SU-DHL-6 (cell line): ENCODE results near the gene NCS1.

ENCODE experiments used
- H2AFZ ChIP-seq: fragments of 200-600 bp; sonication (generic); 2 replicates; pipeline ENCODE4 v1.6.1; 2014; ENCODE audit warnings: low read depth, mild to moderate bottlenecking, moderate library complexity, mixed read lengths, antibody characterized with exemption, low read length; ENCODE audit not compliant: severe bottlenecking
- H3F3A ChIP-seq: fragments of 200-600 bp; shearing (Covaris generic); 2 replicates; pipeline ENCODE4 v1.6.0; 2016; ENCODE audit warnings: antibody characterized with exemption, mild to moderate bottlenecking; ENCODE audit not compliant: insufficient read depth
- H3K27ac ChIP-seq: fragments of 200-600 bp; sonication (generic); 2 replicates; pipeline ENCODE4 v1.5.1; 2016; ENCODE audit warnings: low read depth, mild to moderate bottlenecking, low read length, moderate library complexity, mixed read lengths
- H3K27me3 ChIP-seq: fragments of 200-600 bp; sonication (generic), shearing (Covaris generic); 2 replicates; pipeline ENCODE4 v1.6.0; 2014; ENCODE audit warnings: mild to moderate bottlenecking, low read length
- H3K36me3 ChIP-seq: fragments of 200-600 bp; sonication (generic); 2 replicates; pipeline ENCODE4 v1.6.1; 2014; ENCODE audit warnings: mild to moderate bottlenecking, low read length, mixed read lengths
- H3K4me2 ChIP-seq: fragments of 300-600, 200-600 bp; shearing (Covaris generic), sonication (generic); 2 replicates; pipeline ENCODE4 v1.6.0; 2014; ENCODE audit warnings: low read length, low read depth, mild to moderate bottlenecking; ENCODE audit not compliant: poor library complexity, severe bottlenecking
- H3K4me3 ChIP-seq: fragments of 200-600 bp; sonication (generic); 2 replicates; pipeline ENCODE4 v1.5.1; 2014; ENCODE audit warnings: antibody characterized with exemption, low read length, mild to moderate bottlenecking, mixed read lengths; ENCODE audit not compliant: insufficient read depth, poor library complexity, severe bottlenecking
- H3K79me2 ChIP-seq: fragments of 200-600 bp; sonication (generic); 2 replicates; pipeline ENCODE4 v1.6.1; 2014; ENCODE audit warnings: mild to moderate bottlenecking, low read length, moderate library complexity; ENCODE audit not compliant: insufficient read depth
- H3K9ac ChIP-seq: fragments of 200-600 bp; sonication (generic); 2 replicates; pipeline ENCODE4 v1.7.0; 2014; ENCODE audit warnings: mild to moderate bottlenecking, low read length
- H3K9me2 ChIP-seq: fragments of 200-600 bp; sonication (generic); replicated peaks from 2 replicates; pipeline ENCODE4 v1.6.1; 2014; ENCODE audit warnings: low read length; ENCODE audit not compliant: insufficient read depth
- H3K9me3 ChIP-seq: fragments of 200-600 bp; sonication (generic); 2 replicates; pipeline ENCODE4 v1.6.1; 2014; ENCODE audit warnings: low read length, mixed read lengths; ENCODE audit not compliant: insufficient read depth
- H4K20me1 ChIP-seq: fragments of 200-600 bp; sonication (generic); 2 replicates; pipeline ENCODE4 v1.6.1; 2014; ENCODE audit warnings: low read depth, mild to moderate bottlenecking, antibody characterized with exemption, low read length, moderate library complexity, mixed read lengths
- EZH2phosphoT487 ChIP-seq: fragments of 200-600 bp; sonication (generic), shearing (Covaris generic); conservative IDR thresholded peaks from 2 replicates; pipeline ENCODE4 v1.6.1; 2018; ENCODE audit warnings: mild to moderate bottlenecking, antibody characterized with exemption, low read length, moderate library complexity, mixed read lengths
- TF ChIP-seq, protein P1 (sequence below): fragments of 200-600 bp; sonication (generic); IDR thresholded peaks from one replicate; pipeline ENCODE4 v1.5.1; 2017; ENCODE audit warnings: antibody characterized with exemption, mild to moderate bottlenecking, low read length, moderate library complexity; ENCODE audit not compliant: insufficient read depth, poor library complexity, severe bottlenecking

NCS1 gene

DNA sequence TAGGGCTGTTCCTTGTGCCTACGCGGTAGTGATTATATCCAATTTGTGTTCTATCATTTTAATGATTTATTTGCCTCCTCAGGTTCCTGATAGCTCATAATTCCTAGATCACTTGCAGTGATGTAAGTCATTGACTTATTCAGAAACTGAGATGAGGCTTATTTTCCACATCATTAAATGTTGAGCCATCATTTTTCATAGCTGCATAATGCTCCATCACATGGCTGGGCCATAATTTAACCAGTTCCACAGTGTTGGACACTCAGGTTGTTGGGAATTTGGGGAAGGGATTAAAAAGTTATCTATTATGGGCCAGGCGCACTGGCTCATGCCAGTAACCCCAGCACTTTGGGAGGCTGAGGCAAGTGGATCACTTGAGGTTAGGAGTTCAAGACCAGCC is 57.6 kb downstream of the NCS1 start:
- no peaks in the 10 kb centered on the region for H3K79me2 ChIP-seq
- TF ChIP-seq EZH2phosphoT487: no peak
- TF ChIP-seq, protein P1, sequence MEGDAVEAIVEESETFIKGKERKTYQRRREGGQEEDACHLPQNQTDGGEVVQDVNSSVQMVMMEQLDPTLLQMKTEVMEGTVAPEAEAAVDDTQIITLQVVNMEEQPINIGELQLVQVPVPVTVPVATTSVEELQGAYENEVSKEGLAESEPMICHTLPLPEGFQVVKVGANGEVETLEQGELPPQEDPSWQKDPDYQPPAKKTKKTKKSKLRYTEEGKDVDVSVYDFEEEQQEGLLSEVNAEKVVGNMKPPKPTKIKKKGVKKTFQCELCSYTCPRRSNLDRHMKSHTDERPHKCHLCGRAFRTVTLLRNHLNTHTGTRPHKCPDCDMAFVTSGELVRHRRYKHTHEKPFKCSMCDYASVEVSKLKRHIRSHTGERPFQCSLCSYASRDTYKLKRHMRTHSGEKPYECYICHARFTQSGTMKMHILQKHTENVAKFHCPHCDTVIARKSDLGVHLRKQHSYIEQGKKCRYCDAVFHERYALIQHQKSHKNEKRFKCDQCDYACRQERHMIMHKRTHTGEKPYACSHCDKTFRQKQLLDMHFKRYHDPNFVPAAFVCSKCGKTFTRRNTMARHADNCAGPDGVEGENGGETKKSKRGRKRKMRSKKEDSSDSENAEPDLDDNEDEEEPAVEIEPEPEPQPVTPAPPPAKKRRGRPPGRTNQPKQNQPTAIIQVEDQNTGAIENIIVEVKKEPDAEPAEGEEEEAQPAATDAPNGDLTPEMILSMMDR: no peak
- H4K20me1 ChIP-seq: no peaks in the 10 kb centered on the region
- H3K4me2 ChIP-seq: no peak overlapping the region
- H3K36me3 ChIP-seq: no peaks in the 10 kb centered on the region
- H3K9me3 ChIP-seq: no peaks in the 10 kb centered on the region
- no peaks in the 10 kb centered on the region for H3F3A ChIP-seq
- no peaks in the 10 kb centered on the region for H3K9me2 ChIP-seq
- H3K4me3 ChIP-seq: no peak overlapping the region
- no peak overlapping the region for H3K9ac ChIP-seq
- no peak overlapping the region for H3K27ac ChIP-seq
- no peak overlapping the region for H2AFZ ChIP-seq
- no peaks in the 10 kb centered on the region for H3K27me3 ChIP-seq

DNA sequence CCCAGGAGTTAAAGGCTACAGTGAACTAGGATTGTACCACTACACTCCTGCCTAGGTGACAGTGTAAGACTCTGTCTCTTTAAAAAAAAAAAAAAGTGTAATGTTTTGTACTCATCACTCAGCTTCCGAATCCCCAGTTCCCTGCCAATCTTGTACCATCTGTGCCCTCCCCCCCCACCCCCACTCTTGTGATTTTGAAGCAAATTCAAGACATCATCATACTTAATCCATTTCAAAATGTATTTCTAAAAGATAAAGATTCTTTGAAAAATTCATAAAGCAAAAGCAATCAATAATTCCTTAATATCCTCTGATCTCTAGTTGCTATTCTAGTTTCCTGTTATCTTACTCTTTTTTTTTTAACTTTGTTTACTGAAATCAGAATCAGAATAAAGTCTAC is 58.4 kb downstream of the NCS1 start:
- TF ChIP-seq EZH2phosphoT487: no peak
- TF ChIP-seq, protein P1: no peak
- Histone ChIP-seq H2AFZ (no peak overlapping the region), H3K36me3 (no peaks in the 10 kb centered on the region), H3F3A (no peaks in the 10 kb centered on the region), H3K4me3 (no peak overlapping the region), H3K9ac (no peak overlapping the region), H3K9me2 (no peaks in the 10 kb centered on the region), H3K9me3 (no peaks in the 10 kb centered on the region), H3K27ac (no peak overlapping the region), H4K20me1 (no peaks in the 10 kb centered on the region), H3K4me2 (no peak overlapping the region), H3K79me2 (no peaks in the 10 kb centered on the region), H3K27me3 (no peaks in the 10 kb centered on the region)

DNA sequence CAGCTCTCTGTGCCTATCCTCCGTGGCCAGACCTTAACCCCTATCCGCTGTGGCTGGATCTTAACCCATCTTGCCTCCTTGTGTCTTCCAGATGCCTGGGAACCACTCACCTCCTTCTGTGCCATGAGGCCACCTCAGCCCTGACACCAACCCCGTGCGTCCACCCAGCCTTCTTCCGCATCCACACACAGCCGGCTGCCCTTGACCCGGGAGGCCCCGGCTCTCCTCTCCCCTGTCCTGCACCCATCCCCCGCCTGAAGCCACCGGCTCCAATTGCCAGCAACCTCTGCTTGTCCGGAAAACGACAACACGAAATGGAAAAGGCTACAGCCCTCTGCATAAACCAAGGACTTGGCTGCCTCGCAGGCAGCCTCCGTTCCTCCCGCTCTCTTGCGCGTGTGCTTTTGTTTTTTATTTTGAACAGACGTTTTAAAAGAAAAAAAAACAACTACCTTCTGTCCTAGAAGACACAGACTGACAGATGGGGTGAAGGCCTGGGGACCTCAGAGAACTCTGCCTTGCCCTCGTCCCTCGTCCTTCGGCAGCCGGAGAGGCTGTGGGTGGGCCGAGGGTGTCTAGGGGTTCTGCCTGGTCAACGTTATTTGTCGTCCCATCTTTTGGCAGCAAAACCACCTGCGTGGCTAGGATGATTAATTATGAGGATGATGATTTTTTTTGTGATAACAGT is 60.8 kb downstream of the NCS1 start:
- no peaks in the 10 kb centered on the region for H3K9me3 ChIP-seq
- no peaks in the 10 kb centered on the region for H3K9me2 ChIP-seq

More for the DNA sequence above, 60.8 kb downstream of the NCS1 start:
- Histone ChIP-seq H3F3A (no peaks in the 10 kb centered on the region), H3K27ac (no peak overlapping the region), H3K79me2 (no peaks in the 10 kb centered on the region), H3K9ac (no peak overlapping the region), H3K4me3 (no peak overlapping the region), H3K4me2 (no peak overlapping the region), H3K27me3 (no peaks in the 10 kb centered on the region), H4K20me1 (no peaks in the 10 kb centered on the region), H2AFZ (no peak overlapping the region), H3K36me3 (no peaks in the 10 kb centered on the region)
- TF ChIP-seq, protein P1: no peak
- TF ChIP-seq EZH2phosphoT487: no peak
